HG02840 (cell line): ENCODE results near the gene IGF1R.

ENCODE experiments used
- ATAC-seq: cut with Tn5 transposase; IDR thresholded peaks from one replicate; pipeline ENCODE4 v1.9.1; 2021; ENCODE audit warnings: mild to moderate bottlenecking, moderate library complexity, moderate number of reproducible peaks; ENCODE audit not compliant: unreplicated experiment, low FRiP score

Gene IGF1R

GRCh38 chr15:98845138-98845884 lies 197.0 kb downstream of the IGF1R start:
- ATAC-seq: no peak

- no peak for ATAC-seq
Observed at GRCh38 chr15:98850961-98851572, 202.7 kb downstream of the IGF1R start.

- no peak for ATAC-seq
Observed at GRCh38 chr15:98853161-98853560, 204.8 kb downstream of the IGF1R start.

- ATAC-seq: no peak
Observed at GRCh38 chr15:98853617-98854420, 205.5 kb downstream of the IGF1R start.

- ATAC-seq: no peak
Observed at GRCh38 chr15:98854496-98854895, 206.2 kb downstream of the IGF1R start.

GRCh38 chr15:98855067-98855814 lies 206.9 kb downstream of the IGF1R start:
- ATAC-seq: no peak

GRCh38 chr15:98855815-98856531 lies 207.6 kb downstream of the IGF1R start:
- no peak for ATAC-seq

- ATAC-seq: no peak
Observed at GRCh38 chr15:98856532-98856907, 208.2 kb downstream of the IGF1R start.

- no peak for ATAC-seq
Observed at GRCh38 chr15:98858610-98859023, 210.3 kb downstream of the IGF1R start.

GRCh38 chr15:98859149-98859548 lies 210.8 kb downstream of the IGF1R start:
- ATAC-seq: no peak

- no peak for ATAC-seq
Observed at GRCh38 chr15:98860281-98861041, 212.1 kb downstream of the IGF1R start.

- no peak for ATAC-seq
Observed at GRCh38 chr15:98861188-98861587, 212.8 kb downstream of the IGF1R start.

GRCh38 chr15:98863983-98864382 lies 215.6 kb downstream of the IGF1R start:
- no peak for ATAC-seq

GRCh38 chr15:98865397-98866339 lies 217.3 kb downstream of the IGF1R start:
- peak; percentile 79 for ATAC-seq

GRCh38 chr15:98866511-98866910 lies 218.2 kb downstream of the IGF1R start:
- ATAC-seq: no peak

- ATAC-seq: no peak
Observed at GRCh38 chr15:98868564-98868963, 220.2 kb downstream of the IGF1R start.

- ATAC-seq: no peak
Observed at GRCh38 chr15:98870788-98871187, 222.4 kb downstream of the IGF1R start.

GRCh38 chr15:98872774-98873173 lies 224.4 kb downstream of the IGF1R start:
- ATAC-seq: no peak
